Endothelial cell of umbilical vein (primary cell): ENCODE measurements around the gene TRIM37.

ENCODE experiments used
- CTCF ChIP-seq, 2 donors: IDR thresholded peaks; 1 replicate in 1 of 2; 2 replicates in 1 of 2; pipeline ENCODE4 v1.5.1; 2011; ENCODE audit warnings: low read length in 2 of 2, mild to moderate bottlenecking in 2 of 2, moderate library complexity in 2 of 2, control low read depth in 1 of 2, inconsistent platforms in 1 of 2, low read depth in 1 of 2; ENCODE audit not compliant: insufficient read depth in 1 of 2; ENCODE audit errors: extremely low read depth in 1 of 2
- EZH2 ChIP-seq: IDR thresholded peaks from 2 replicates; pipeline ENCODE4 v1.6.1; 2012; ENCODE audit warnings: borderline replicate concordance, low read depth, mild to moderate bottlenecking, moderate library complexity, low read length, inconsistent platforms; ENCODE audit not compliant: severe bottlenecking
- FOS ChIP-seq: IDR thresholded peaks from 2 replicates; pipeline ENCODE4 v1.6.1; 2011; ENCODE audit warnings: mild to moderate bottlenecking, low read length, moderate library complexity, borderline replicate concordance; ENCODE audit not compliant: insufficient read depth
- GATA2 ChIP-seq: IDR thresholded peaks from 2 replicates; pipeline ENCODE4 v1.7.0; 2011; ENCODE audit warnings: low read depth, mild to moderate bottlenecking, moderate library complexity, mixed read lengths, low read length; ENCODE audit not compliant: insufficient read length, insufficient read depth
- JUN ChIP-seq: IDR thresholded peaks from 2 replicates; pipeline ENCODE4 v1.6.1; 2011; ENCODE audit warnings: borderline replicate concordance, low read depth; ENCODE audit not compliant: insufficient read length, insufficient read depth
- MAX ChIP-seq: IDR thresholded peaks from 2 replicates; pipeline ENCODE4 v1.6.1; 2011; ENCODE audit not compliant: insufficient read depth, insufficient read length
- POLR2A ChIP-seq: IDR thresholded peaks from 2 replicates; pipeline ENCODE4 v1.6.1; 2012; ENCODE audit warnings: low read depth, mild to moderate bottlenecking, control low read depth, low read length
- POLR2AphosphoS5 ChIP-seq: IDR thresholded peaks from 2 replicates; pipeline ENCODE4 v1.6.1; 2012; ENCODE audit warnings: low read depth, mild to moderate bottlenecking, control low read depth, low read length, moderate library complexity; ENCODE audit not compliant: insufficient read depth

DNA sequence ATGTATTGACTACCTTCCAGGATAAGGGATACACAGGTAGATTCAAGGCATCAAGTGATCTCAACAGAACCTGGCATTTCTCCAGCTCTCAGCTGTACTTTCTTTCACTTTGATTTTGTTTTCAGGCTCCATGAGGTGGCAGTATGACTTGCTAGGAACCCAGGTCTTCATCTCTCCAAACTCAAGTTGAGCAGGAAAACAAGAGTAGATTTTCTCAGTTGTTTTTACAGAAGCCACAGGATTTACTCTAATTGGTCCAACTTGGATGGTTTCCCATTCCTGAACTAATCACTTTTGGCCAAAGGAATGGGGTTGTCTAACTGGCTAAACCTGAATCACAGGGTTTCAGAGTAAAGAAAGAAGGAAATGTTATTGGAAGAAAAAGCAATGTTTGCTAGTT is 146.6 kb downstream of the TRIM37 start:
- TF ChIP-seq CTCF (IDR thresholded peaks at IDR 0.05; ENCODE audit: extremely low read depth in 1 of 2, insufficient read depth in 1 of 2, low read depth in 1 of 2, low read length in 2 of 2), result no peak
- no peak for TF ChIP-seq POLR2A
- no peak for TF ChIP-seq POLR2AphosphoS5
- TF ChIP-seq EZH2, result no peak
- TF ChIP-seq FOS, result no peak
- no peak for TF ChIP-seq MAX
- no peak for TF ChIP-seq GATA2
- no peak for TF ChIP-seq JUN
